Stomach (tissue), 4 donors: ENCODE measurements around the gene ITGB5.

Source experiments
- POLR2A ChIP-seq, 4 donors: fragments of 450-650 bp; IDR thresholded peaks; one replicate each; pipeline ENCODE4 v1.6.1; 2016; ENCODE audit warnings: antibody characterized with exemption in 4 of 4, control low read depth in 2 of 4, mild to moderate bottlenecking in 1 of 4, moderate library complexity in 1 of 4
- POLR2AphosphoS5 ChIP-seq, 3 donors: sonication (generic); formaldehyde crosslinking; IDR thresholded peaks; one replicate each; pipeline ENCODE4 v1.6.1; 2016; ENCODE audit warnings: antibody characterized with exemption in 3 of 3
- TF ChIP-seq, protein P1 (sequence below), 7 experiments: fragments of 450-650 bp in 4 of 7; fragments of 200-600 bp in 3 of 7; sonication (generic) in 3 of 7; IDR thresholded peaks; one replicate each; pipeline ENCODE4 v1.5.1; 2016 to 2019; ENCODE audit warnings: antibody characterized with exemption in 7 of 7, control low read depth in 2 of 7, mild to moderate bottlenecking in 1 of 7

- TF ChIP-seq, protein P1, sequence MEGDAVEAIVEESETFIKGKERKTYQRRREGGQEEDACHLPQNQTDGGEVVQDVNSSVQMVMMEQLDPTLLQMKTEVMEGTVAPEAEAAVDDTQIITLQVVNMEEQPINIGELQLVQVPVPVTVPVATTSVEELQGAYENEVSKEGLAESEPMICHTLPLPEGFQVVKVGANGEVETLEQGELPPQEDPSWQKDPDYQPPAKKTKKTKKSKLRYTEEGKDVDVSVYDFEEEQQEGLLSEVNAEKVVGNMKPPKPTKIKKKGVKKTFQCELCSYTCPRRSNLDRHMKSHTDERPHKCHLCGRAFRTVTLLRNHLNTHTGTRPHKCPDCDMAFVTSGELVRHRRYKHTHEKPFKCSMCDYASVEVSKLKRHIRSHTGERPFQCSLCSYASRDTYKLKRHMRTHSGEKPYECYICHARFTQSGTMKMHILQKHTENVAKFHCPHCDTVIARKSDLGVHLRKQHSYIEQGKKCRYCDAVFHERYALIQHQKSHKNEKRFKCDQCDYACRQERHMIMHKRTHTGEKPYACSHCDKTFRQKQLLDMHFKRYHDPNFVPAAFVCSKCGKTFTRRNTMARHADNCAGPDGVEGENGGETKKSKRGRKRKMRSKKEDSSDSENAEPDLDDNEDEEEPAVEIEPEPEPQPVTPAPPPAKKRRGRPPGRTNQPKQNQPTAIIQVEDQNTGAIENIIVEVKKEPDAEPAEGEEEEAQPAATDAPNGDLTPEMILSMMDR (IDR thresholded peaks at IDR 0.05) = no peak
- no peak for TF ChIP-seq POLR2AphosphoS5 (IDR thresholded peaks at IDR 0.05)
- TF ChIP-seq POLR2A (IDR thresholded peaks at IDR 0.05) = no peak
Observed at GRCh38 chr3:124784686-124785382, 102.3 kb downstream of the ITGB5 start.
